T-helper 17 cell (primary cell): Measurements from ENCODE around the gene PCDHGB6. TPM values are rescaled to one million over a fixed set of nuclear protein-coding genes. Genes with fewer than 3 reads are reported as not detected.
"Not testable (repeated sequence)": the region's sequence is repeated elsewhere in the genome, so short reads cannot be mapped to it uniquely, and the experiment has no call there.

Experiments
- ATAC-seq: fragments of 150-1000 bp; cut with Tn5 transposase; 2 replicates; pipeline ENCODE4 v1.10.0; 2021; ENCODE audit warnings: mild to moderate bottlenecking, moderate library complexity
- DNase-seq, 3 donors: peaks; one replicate each; pipeline versions ENCODE4 v3.0.0 to v3.0.0-alpha.2; 2020 to 2021
- H3K9me3 ChIP-seq: one replicate; pipeline ENCODE4 v1.7.0; 2013; ENCODE audit warnings: low read length, mild to moderate bottlenecking; ENCODE audit not compliant: control insufficient read depth, poor library complexity, severe bottlenecking
- H3K27ac Mint-ChIP-seq: one replicate; pipeline ENCODE4 v1.8.0; 2022; ENCODE audit warnings: mild to moderate bottlenecking, moderate library complexity, mixed read lengths
- H3K27me3 Mint-ChIP-seq: one replicate; pipeline ENCODE4 v1.8.0; 2022; ENCODE audit warnings: mixed read lengths
- H3K36me3 Mint-ChIP-seq: one replicate; pipeline ENCODE4 v1.8.0; 2022; ENCODE audit warnings: low read depth, mixed read lengths
- H3K4me1 Mint-ChIP-seq: one replicate; pipeline ENCODE4 v1.8.0; 2022; ENCODE audit warnings: mild to moderate bottlenecking, mixed read lengths
- H3K4me3 Mint-ChIP-seq: one replicate; pipeline ENCODE4 v1.8.0; 2022; ENCODE audit warnings: mild to moderate bottlenecking, moderate library complexity, mixed read lengths
- total RNA-seq, 4 donors: library from RNA in 2 of 4; stranded (reverse) in 2 of 4; gene quantifications; one replicate each; pipeline ENCODE4 v1.2.3 and lab custom pipeline; 2022 to 2026

Gene PCDHGB6
- total RNA-seq, 2 donors from 2014 or later = 0.10 to 0.20 TPM

GRCh38 chr5:141375444-141376155, 32.2 kb upstream of the PCDHGB6 start:
- H3K36me3 Mint-ChIP-seq, DNase-seq, H3K4me3 Mint-ChIP-seq, ATAC-seq, H3K9me3 ChIP-seq, H3K4me1 Mint-ChIP-seq, H3K27ac Mint-ChIP-seq: not testable (repeated sequence)
- peaks cover 27% of the 10 kb centered on the region for H3K27me3 Mint-ChIP-seq

DNA sequence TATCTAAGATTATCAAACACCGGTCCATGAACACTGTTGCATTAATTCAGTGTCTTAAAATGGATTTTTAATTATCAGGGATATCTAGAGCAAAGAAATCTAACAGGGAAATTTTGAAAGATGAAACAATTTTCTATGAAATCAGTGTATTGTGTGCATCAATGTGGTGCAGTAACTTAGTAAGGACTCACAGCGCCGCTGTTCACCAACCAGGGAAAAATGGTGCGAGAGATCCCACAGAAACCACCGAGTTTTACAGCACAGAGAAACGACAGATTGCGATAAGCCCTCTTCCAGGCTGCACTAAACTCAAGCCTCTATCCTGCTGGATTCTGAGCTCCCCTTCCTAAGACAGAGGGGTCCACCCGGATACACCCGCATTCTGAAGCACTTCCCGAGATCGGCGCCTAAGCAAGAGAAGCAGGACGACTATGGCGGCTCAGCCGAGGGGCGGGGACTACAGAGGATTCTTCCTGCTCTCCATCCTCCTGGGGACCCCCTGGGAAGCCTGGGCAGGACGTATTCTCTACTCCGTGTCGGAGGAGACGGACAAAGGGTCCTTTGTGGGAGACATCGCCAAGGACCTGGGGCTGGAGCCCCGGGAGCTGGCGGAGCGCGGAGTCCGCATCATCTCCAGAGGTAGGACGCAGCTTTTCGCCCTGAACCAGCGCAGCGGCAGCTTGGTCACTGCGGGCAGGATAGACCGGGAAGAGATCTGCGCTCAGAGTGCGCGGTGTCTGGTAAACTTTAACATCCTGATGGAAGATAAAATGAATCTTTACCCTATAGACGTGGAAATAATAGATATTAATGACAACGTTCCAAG, 25.1 kb upstream of the PCDHGB6 start, which contains the start of gene PCDHGA7:
Gene PCDHGA7, plus strand, starts transcription at position 274 of the 826 bp plus-strand sequence. Its CDS starts 158 bp downstream, at position 432.
- H3K4me1 Mint-ChIP-seq = no peaks in the 10 kb centered on the region
- DNase-seq = no peak
- peaks cover 47% of the 10 kb centered on the region for H3K27me3 Mint-ChIP-seq

DNA sequence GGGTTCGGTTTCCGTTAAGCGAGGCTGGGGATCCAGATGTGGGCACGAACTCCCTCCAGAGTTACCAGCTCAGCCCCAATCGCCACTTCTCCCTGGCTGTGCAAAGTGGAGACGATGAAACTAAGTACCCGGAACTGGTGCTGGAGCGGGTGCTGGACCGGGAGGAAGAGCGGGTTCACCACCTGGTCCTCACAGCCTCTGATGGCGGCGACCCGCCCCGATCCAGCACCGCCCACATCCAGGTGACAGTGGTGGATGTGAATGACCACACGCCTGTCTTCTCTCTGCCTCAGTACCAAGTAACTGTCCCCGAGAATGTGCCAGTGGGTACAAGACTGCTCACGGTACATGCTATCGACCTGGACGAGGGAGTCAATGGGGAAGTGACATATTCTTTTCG, 24.5 kb upstream of the PCDHGB6 start:
- no peak overlapping the region for H3K4me3 Mint-ChIP-seq
- H3K9me3 ChIP-seq = peaks cover 19% of the 10 kb centered on the region
- no peak overlapping the region for H3K27ac Mint-ChIP-seq
- H3K36me3 Mint-ChIP-seq = no peaks in the 10 kb centered on the region
- DNase-seq (no peak), ATAC-seq (no peak)
- peaks cover 49% of the 10 kb centered on the region for H3K27me3 Mint-ChIP-seq
- H3K4me1 Mint-ChIP-seq = no peaks in the 10 kb centered on the region

More for the DNA sequence above, 25.1 kb upstream of the PCDHGB6 start, which contains the start of gene PCDHGA7:
- H3K36me3 Mint-ChIP-seq = no peaks in the 10 kb centered on the region
- H3K9me3 ChIP-seq = peaks cover 19% of the 10 kb centered on the region
- H3K4me3 Mint-ChIP-seq = peak within 1 kb of the TSS; percentile 42
- no peak for ATAC-seq
- H3K27ac Mint-ChIP-seq = no peak within 1 kb of the TSS

DNA sequence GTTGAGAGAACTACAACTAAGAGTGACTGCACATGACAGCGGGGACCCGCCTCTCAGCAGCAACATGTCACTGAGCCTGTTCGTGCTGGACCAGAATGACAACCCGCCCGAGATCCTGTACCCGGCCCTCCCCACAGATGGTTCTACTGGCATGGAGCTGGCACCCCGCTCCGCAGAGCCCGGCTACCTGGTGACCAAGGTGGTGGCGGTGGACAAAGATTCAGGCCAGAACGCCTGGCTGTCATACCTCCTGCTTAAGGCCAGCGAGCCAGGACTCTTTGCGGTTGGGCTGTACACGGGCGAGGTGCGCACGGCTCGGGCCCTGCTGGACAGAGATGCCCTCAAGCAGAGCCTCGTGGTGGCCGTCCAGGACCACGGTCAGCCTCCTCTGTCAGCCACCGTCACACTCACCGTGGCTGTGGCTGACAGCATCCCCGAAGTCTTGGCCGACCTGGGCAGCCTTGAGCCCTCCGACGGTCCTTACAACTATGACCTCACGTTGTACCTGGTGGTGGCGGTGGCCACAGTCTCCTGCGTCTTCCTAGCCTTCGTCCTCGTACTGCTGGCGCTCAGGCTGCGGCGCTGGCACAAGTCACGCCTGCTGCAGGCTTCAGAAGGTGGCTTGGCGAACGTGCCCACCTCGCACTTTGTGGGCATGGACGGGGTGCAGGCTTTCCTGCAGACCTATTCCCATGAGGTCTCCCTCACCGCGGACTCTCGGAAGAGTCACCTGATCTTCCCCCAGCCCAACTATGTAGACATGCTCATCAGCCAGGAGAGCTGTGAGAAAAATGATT, 23.2 kb upstream of the PCDHGB6 start:
- Mint-ChIP-seq H3K4me3 (no peak overlapping the region), H3K27ac (no peak overlapping the region), H3K27me3 (peaks cover 54% of the 10 kb centered on the region), H3K4me1 (no peaks in the 10 kb centered on the region), H3K36me3 (peaks cover 2% of the 10 kb centered on the region)
- peaks cover 22% of the 10 kb centered on the region for H3K9me3 ChIP-seq
- DNase-seq (no peak), ATAC-seq (no peak)

GRCh38 chr5:141387557-141388311, 20.1 kb upstream of the PCDHGB6 start, which contains the start of gene PCDHGB4:
TSS of gene PCDHGB4 (plus strand) at chr5:141387698. CDS start at chr5:141387885, 187 bp downstream.
- H3K4me3 Mint-ChIP-seq = peak within 1 kb of the TSS; percentile 53
- ATAC-seq = peak; percentile 75
- not testable (repeated sequence) for H3K4me1 Mint-ChIP-seq, H3K36me3 Mint-ChIP-seq, H3K27ac Mint-ChIP-seq, DNase-seq
- H3K27me3 Mint-ChIP-seq = peaks cover 51% of the 10 kb centered on the region
- H3K9me3 ChIP-seq = peaks cover 24% of the 10 kb centered on the region

- DNase-seq (no peak), ATAC-seq (no peak)
- no peak overlapping the region for H3K27ac Mint-ChIP-seq
- H3K9me3 ChIP-seq = peaks cover 21% of the 10 kb centered on the region
- no peak overlapping the region for H3K4me3 Mint-ChIP-seq
- peaks cover 49% of the 10 kb centered on the region for H3K27me3 Mint-ChIP-seq
- no peaks in the 10 kb centered on the region for H3K4me1 Mint-ChIP-seq
- H3K36me3 Mint-ChIP-seq = peaks cover 2% of the 10 kb centered on the region
These were observed 19.2 kb upstream of the PCDHGB6 start for GRCh38 chr5:141388661-141389060.

GRCh38 chr5:141389153-141390042, 18.4 kb upstream of the PCDHGB6 start:
- H3K36me3 Mint-ChIP-seq = peaks cover 2% of the 10 kb centered on the region
- H3K27ac Mint-ChIP-seq = no peak overlapping the region
- DNase-seq (no peak), ATAC-seq (no peak)
- no peak overlapping the region for H3K4me3 Mint-ChIP-seq
- H3K4me1 Mint-ChIP-seq = no peaks in the 10 kb centered on the region
- H3K9me3 ChIP-seq = peaks cover 21% of the 10 kb centered on the region
- H3K27me3 Mint-ChIP-seq = peaks cover 55% of the 10 kb centered on the region

GRCh38 chr5:141392429-141393198, 15.2 kb upstream of the PCDHGB6 start, which contains the start of gene PCDHGA8:
TSS of gene PCDHGA8 (plus strand) at chr5:141392633. CDS start at chr5:141392814, 181 bp downstream.
- DNase-seq = no peak
- H3K27me3 Mint-ChIP-seq = peaks cover 47% of the 10 kb centered on the region
- peaks cover 2% of the 10 kb centered on the region for H3K36me3 Mint-ChIP-seq
- peak within 1 kb of the TSS; percentile 30 for H3K27ac Mint-ChIP-seq
- no peaks in the 10 kb centered on the region for H3K4me1 Mint-ChIP-seq
- no peak for ATAC-seq
- no peak within 1 kb of the TSS for H3K4me3 Mint-ChIP-seq
- H3K9me3 ChIP-seq = peaks cover 8% of the 10 kb centered on the region

DNA sequence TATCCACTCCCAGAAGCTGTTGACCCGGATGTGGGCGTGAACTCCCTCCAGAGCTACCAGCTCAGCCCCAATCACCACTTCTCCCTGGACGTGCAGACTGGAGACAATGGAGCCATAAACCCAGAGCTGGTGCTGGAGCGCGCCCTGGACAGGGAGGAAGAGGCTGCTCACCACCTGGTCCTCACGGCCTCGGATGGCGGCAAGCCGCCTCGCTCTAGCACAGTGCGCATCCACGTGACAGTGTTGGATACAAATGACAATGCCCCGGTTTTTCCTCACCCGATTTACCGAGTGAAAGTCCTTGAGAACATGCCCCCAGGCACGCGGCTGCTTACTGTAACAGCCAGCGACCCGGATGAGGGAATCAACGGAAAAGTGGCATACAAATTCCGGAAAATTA, 14.6 kb upstream of the PCDHGB6 start:
- Mint-ChIP-seq H3K4me3 (no peak overlapping the region), H3K27me3 (peaks cover 47% of the 10 kb centered on the region), H3K27ac (no peak overlapping the region), H3K4me1 (no peaks in the 10 kb centered on the region), H3K36me3 (peaks cover 2% of the 10 kb centered on the region)
- H3K9me3 ChIP-seq = peaks cover 8% of the 10 kb centered on the region
- ATAC-seq = no peak
- no peak for DNase-seq

GRCh38 chr5:141394401-141395187, 13.2 kb upstream of the PCDHGB6 start:
- H3K27me3 Mint-ChIP-seq = peaks cover 46% of the 10 kb centered on the region
- not testable (repeated sequence) for ATAC-seq, H3K4me1 Mint-ChIP-seq, DNase-seq, H3K36me3 Mint-ChIP-seq, H3K4me3 Mint-ChIP-seq, H3K9me3 ChIP-seq
- H3K27ac Mint-ChIP-seq = peak overlapping the region; percentile 14
